Suprapubic skin (tissue), 3 donors: ENCODE data around the gene SLC4A1AP.

ENCODE experiments used
- POLR2AphosphoS5 ChIP-seq, 3 donors: sonication (generic); formaldehyde crosslinking; IDR thresholded peaks; one replicate each; pipeline ENCODE4 v1.6.1; 2017; ENCODE audit warnings: antibody characterized with exemption in 3 of 3
- TF ChIP-seq, protein P1 (sequence below), 2 donors: fragments of 200-600 bp in 1 of 2; fragments of 450-650 bp in 1 of 2; sonication (generic) in 1 of 2; IDR thresholded peaks; one replicate each; pipeline ENCODE4 v1.5.1; 2016 to 2019; ENCODE audit warnings: antibody characterized with exemption in 2 of 2, mild to moderate bottlenecking in 1 of 2, moderate library complexity in 1 of 2

DNA sequence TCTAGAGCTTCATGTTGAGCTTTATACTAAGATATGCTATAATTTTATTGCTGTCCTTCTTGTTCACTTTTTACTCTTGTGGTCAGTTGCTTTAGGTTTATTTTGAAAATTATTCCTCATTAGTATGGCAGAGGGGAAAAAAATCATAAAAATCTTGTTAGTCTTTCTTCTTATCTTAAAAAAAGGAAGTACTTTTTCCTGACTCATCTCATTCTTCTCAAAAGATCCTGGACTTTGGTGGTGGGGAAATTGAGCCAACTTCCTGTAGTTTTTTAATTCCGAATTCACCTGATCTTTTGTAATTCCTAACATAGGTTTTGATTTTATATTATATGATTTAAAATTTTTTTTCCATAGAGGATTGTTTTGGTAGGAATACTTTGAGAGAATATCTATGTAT is 3.8 kb downstream of the SLC4A1AP start:
- TF ChIP-seq, protein P1, sequence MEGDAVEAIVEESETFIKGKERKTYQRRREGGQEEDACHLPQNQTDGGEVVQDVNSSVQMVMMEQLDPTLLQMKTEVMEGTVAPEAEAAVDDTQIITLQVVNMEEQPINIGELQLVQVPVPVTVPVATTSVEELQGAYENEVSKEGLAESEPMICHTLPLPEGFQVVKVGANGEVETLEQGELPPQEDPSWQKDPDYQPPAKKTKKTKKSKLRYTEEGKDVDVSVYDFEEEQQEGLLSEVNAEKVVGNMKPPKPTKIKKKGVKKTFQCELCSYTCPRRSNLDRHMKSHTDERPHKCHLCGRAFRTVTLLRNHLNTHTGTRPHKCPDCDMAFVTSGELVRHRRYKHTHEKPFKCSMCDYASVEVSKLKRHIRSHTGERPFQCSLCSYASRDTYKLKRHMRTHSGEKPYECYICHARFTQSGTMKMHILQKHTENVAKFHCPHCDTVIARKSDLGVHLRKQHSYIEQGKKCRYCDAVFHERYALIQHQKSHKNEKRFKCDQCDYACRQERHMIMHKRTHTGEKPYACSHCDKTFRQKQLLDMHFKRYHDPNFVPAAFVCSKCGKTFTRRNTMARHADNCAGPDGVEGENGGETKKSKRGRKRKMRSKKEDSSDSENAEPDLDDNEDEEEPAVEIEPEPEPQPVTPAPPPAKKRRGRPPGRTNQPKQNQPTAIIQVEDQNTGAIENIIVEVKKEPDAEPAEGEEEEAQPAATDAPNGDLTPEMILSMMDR (IDR thresholded peaks at IDR 0.05) = no peak
- no peak for TF ChIP-seq POLR2AphosphoS5 (IDR thresholded peaks at IDR 0.05)
